HAP-1 (cell line): Measurements from ENCODE around the gene SPRR2D.
"Not testable (repeated sequence)": the region's sequence is repeated elsewhere in the genome, so short reads cannot be mapped to it uniquely, and the experiment has no call there.

Experiments used
- DNase-seq, 2 experiments: peaks; one replicate each; pipeline ENCODE4 v3.0.0-alpha.2; 2016 to 2020; ENCODE audit warnings: low spot score in 2 of 2
- H3K27me3 ChIP-seq: fragments of 250-450 bp; sonication (Bioruptor Pico); 2 replicates; pipeline ENCODE4 v1.5.1; 2020; ENCODE audit warnings: low read depth, mild to moderate bottlenecking, moderate library complexity
- H3K36me3 ChIP-seq: fragments of 250-450 bp; sonication (Bioruptor Pico); replicated peaks from 2 replicates; pipeline ENCODE4 v1.5.1; 2020; ENCODE audit warnings: mild to moderate bottlenecking
- H3K4me1 ChIP-seq: fragments of 250-450 bp; sonication (Bioruptor Pico); 2 replicates; pipeline ENCODE4 v1.5.1; 2020; ENCODE audit warnings: mild to moderate bottlenecking
- H3K4me3 ChIP-seq: fragments of 250-450 bp; sonication (Bioruptor Pico); 2 replicates; pipeline ENCODE4 v1.5.1; 2020; ENCODE audit warnings: mild to moderate bottlenecking, moderate library complexity
- H3K9me3 ChIP-seq: fragments of 250-450 bp; sonication (Bioruptor Pico); 2 replicates; pipeline ENCODE4 v1.5.1; 2020; ENCODE audit warnings: mild to moderate bottlenecking, moderate library complexity
- in situ Hi-C: fragments of 300-500 bp; cut with MboI; formaldehyde crosslinking; loops from 3 replicates; pipeline ENCODE4 v1.14.3; 2020; ENCODE audit warnings: low sequenced_read_pairs, inconsistent platforms, mixed read lengths

SPRR2D gene

GRCh38 chr1:153040950-153041631 is at the start of gene SPRR2D:
SPRR2D (minus strand) TSS chr1:153041120; CDS start chr1:153040346, 774 bp downstream.
- no peaks in the 10 kb centered on the region for H3K9me3 ChIP-seq
- in situ Hi-C loops: no loop called here
- DNase-seq: no peak

GRCh38 chr1:153087652-153088051 is 46.7 kb upstream of the SPRR2D start:
- no peak overlapping the region for H3K4me3 ChIP-seq
- H3K4me1 ChIP-seq: no peaks in the 10 kb centered on the region
- no peaks in the 10 kb centered on the region for H3K9me3 ChIP-seq
- 0 out of 2 replicates have a peak, but pooled peaks cover 2% of the 10 kb centered on the region for H3K27me3 ChIP-seq
- DNase-seq: no peak
- no peaks in the 10 kb centered on the region for H3K36me3 ChIP-seq
- in situ Hi-C loops: no loop called here

More at GRCh38 chr1:153040950-153041631, at the start of gene SPRR2D:
- Histone ChIP-seq H3K36me3 (no peaks in the 10 kb centered on the region), H3K4me1 (no peaks in the 10 kb centered on the region), H3K27me3 (no peaks in the 10 kb centered on the region), H3K4me3 (no peak within 1 kb of the TSS)

GRCh38 chr1:153081736-153082135 is 40.8 kb upstream of the SPRR2D start:
- in situ Hi-C loops: no loop called here
- Histone ChIP-seq H3K4me1 (no peaks in the 10 kb centered on the region), H3K27me3 (no peaks in the 10 kb centered on the region), H3K36me3 (no peaks in the 10 kb centered on the region), H3K4me3 (no peak overlapping the region), H3K9me3 (no peaks in the 10 kb centered on the region)
- DNase-seq: no peak

- Histone ChIP-seq H3K4me3 (no peak overlapping the region), H3K27me3 (no peaks in the 10 kb centered on the region), H3K9me3 (no peaks in the 10 kb centered on the region), H3K4me1 (no peaks in the 10 kb centered on the region), H3K36me3 (no peaks in the 10 kb centered on the region)
- DNase-seq: no peak
- in situ Hi-C loops: no loop called here
Observed at GRCh38 chr1:153072806-153073726, 32.1 kb upstream of the SPRR2D start.

- H3K4me3 ChIP-seq: no peak within 1 kb of the TSS
- in situ Hi-C loops: no loop called here
- H3K9me3 ChIP-seq: no peaks in the 10 kb centered on the region
- H3K4me1 ChIP-seq: no peaks in the 10 kb centered on the region
- H3K27me3 ChIP-seq: no peaks in the 10 kb centered on the region
- H3K36me3 ChIP-seq: no peaks in the 10 kb centered on the region
- DNase-seq: no peak
Observed at GRCh38 chr1:153071511-153071910, 30.6 kb upstream of the SPRR2D start, which contains the start of gene SPRR2B. SPRR2B (minus strand) TSS chr1:153071611; CDS start chr1:153070839, 772 bp downstream.

- Histone ChIP-seq H3K9me3 (no peaks in the 10 kb centered on the region), H3K4me1 (no peaks in the 10 kb centered on the region), H3K27me3 (no peaks in the 10 kb centered on the region), H3K36me3 (no peaks in the 10 kb centered on the region), H3K4me3 (no peak overlapping the region)
- in situ Hi-C loops: no loop called here
- DNase-seq: no peak
Observed at GRCh38 chr1:153070243-153070642, 29.3 kb upstream of the SPRR2D start.

- Histone ChIP-seq H3K4me1 (no peaks in the 10 kb centered on the region), H3K9me3 (no peaks in the 10 kb centered on the region), H3K4me3 (no peak overlapping the region), H3K27me3 (no peaks in the 10 kb centered on the region), H3K36me3 (no peaks in the 10 kb centered on the region)
- DNase-seq: no peak
- in situ Hi-C loops: no loop called here
Observed at GRCh38 chr1:153058826-153059784, 18.2 kb upstream of the SPRR2D start.

- H3K27me3 ChIP-seq: no peaks in the 10 kb centered on the region
- H3K36me3 ChIP-seq: no peaks in the 10 kb centered on the region
- H3K9me3 ChIP-seq: no peaks in the 10 kb centered on the region
- in situ Hi-C loops: no loop called here
- DNase-seq: no peak
- H3K4me3 ChIP-seq: no peak overlapping the region
- H3K4me1 ChIP-seq: no peaks in the 10 kb centered on the region
Observed at GRCh38 chr1:153058154-153058553, 17.2 kb upstream of the SPRR2D start.

GRCh38 chr1:153057375-153057774 is 16.5 kb upstream of the SPRR2D start, which contains the start of gene SPRR2A:
SPRR2A (minus strand) TSS chr1:153057512; CDS start chr1:153056735, 777 bp downstream.
- Histone ChIP-seq H3K4me1 (no peaks in the 10 kb centered on the region), H3K27me3 (no peaks in the 10 kb centered on the region), H3K9me3 (no peaks in the 10 kb centered on the region), H3K4me3 (no peak within 1 kb of the TSS), H3K36me3 (no peaks in the 10 kb centered on the region)
- no peak for DNase-seq
- in situ Hi-C loops: no loop called here

GRCh38 chr1:153056111-153056510 is 15.2 kb upstream of the SPRR2D start:
- H3K27me3 ChIP-seq, H3K4me3 ChIP-seq, in situ Hi-C loops, H3K9me3 ChIP-seq, H3K36me3 ChIP-seq, H3K4me1 ChIP-seq, DNase-seq: not testable (repeated sequence)

GRCh38 chr1:153049211-153049610 is 8.3 kb upstream of the SPRR2D start:
- DNase-seq: no peak

GRCh38 chr1:153035211-153035610 is 5.7 kb downstream of the SPRR2D start:
- no peak for DNase-seq
- no peaks in the 10 kb centered on the region for H3K9me3 ChIP-seq
- H3K36me3 ChIP-seq: no peaks in the 10 kb centered on the region
- no peaks in the 10 kb centered on the region for H3K4me1 ChIP-seq
- H3K27me3 ChIP-seq: no peaks in the 10 kb centered on the region
- in situ Hi-C loops: no loop called here
- H3K4me3 ChIP-seq: no peak overlapping the region

More at GRCh38 chr1:153049211-153049610, 8.3 kb upstream of the SPRR2D start:
- no peaks in the 10 kb centered on the region for H3K4me1 ChIP-seq
- in situ Hi-C loops: no loop called here
- no peaks in the 10 kb centered on the region for H3K36me3 ChIP-seq
- H3K27me3 ChIP-seq: no peaks in the 10 kb centered on the region
- H3K4me3 ChIP-seq: no peak overlapping the region
- no peaks in the 10 kb centered on the region for H3K9me3 ChIP-seq

GRCh38 chr1:153032677-153033308 is 8.1 kb downstream of the SPRR2D start:
- Histone ChIP-seq H3K4me1 (no peaks in the 10 kb centered on the region), H3K4me3 (no peak overlapping the region), H3K9me3 (no peaks in the 10 kb centered on the region), H3K27me3 (no peaks in the 10 kb centered on the region), H3K36me3 (no peaks in the 10 kb centered on the region)
- no peak for DNase-seq
- in situ Hi-C loops: no loop called here
